Keratinocyte (primary cell): ENCODE results near the gene MIA. TPM values are rescaled to one million over a fixed set of nuclear protein-coding genes. Genes with fewer than 3 reads are reported as not detected.

Experiments
- DNase-seq: peaks from one replicate; pipeline ENCODE4 v3.0.0-alpha.2; 2011; ENCODE audit warnings: low read depth, missing footprints, low spot score
- FAIRE-seq: peaks from 2 replicates; lab custom pipeline; 2011; peaks lifted over from hg19 to GRCh38; lab: Jason Lieb, UNC
- H2AFZ ChIP-seq: 2 replicates; pipeline ENCODE4 v1.6.0; 2012; ENCODE audit warnings: low read length, control low read depth, inconsistent platforms; ENCODE audit not compliant: control insufficient read depth
- H3K27ac ChIP-seq: 2 replicates; pipeline ENCODE4 v1.5.1; 2011; ENCODE audit warnings: low read length; ENCODE audit not compliant: control insufficient read depth, insufficient read depth
- H3K27me3 ChIP-seq: 3 replicates; pipeline ENCODE4 v1.6.0; 2011; ENCODE audit warnings: low read length; ENCODE audit not compliant: control insufficient read depth, insufficient read depth; ENCODE audit errors: extremely low read depth
- H3K36me3 ChIP-seq, 2 experiments: 2 replicates in 1 of 2; 3 replicates in 1 of 2; pipeline ENCODE4 v1.5.1; 2011; ENCODE audit warnings: low read length in 2 of 2, mild to moderate bottlenecking in 1 of 2; ENCODE audit not compliant: control insufficient read depth in 2 of 2, insufficient read depth in 2 of 2; ENCODE audit errors: extremely low read depth in 1 of 2
- H3K4me1 ChIP-seq: 3 replicates; pipeline ENCODE4 v1.5.1; 2011; ENCODE audit warnings: low read length; ENCODE audit not compliant: control insufficient read depth, insufficient read depth; ENCODE audit errors: extremely low read depth
- H3K4me2 ChIP-seq: 3 replicates; pipeline ENCODE4 v1.6.0; 2011; ENCODE audit warnings: low read depth, low read length; ENCODE audit not compliant: control insufficient read depth, insufficient read depth; ENCODE audit errors: extremely low read depth
- H3K4me3 ChIP-seq, 3 experiments: fragments of 200-600 bp in 1 of 3; sonication (generic) in 1 of 3; 2 replicates in 2 of 3; 3 replicates in 1 of 3; pipeline ENCODE4 v1.5.1; 2011 to 2016; ENCODE audit warnings: low read length in 3 of 3, mild to moderate bottlenecking in 3 of 3, control low read depth in 2 of 3, inconsistent platforms in 1 of 3, low read depth in 1 of 3, mixed read lengths in 1 of 3, mixed run types in 1 of 3, moderate library complexity in 1 of 3; ENCODE audit not compliant: control insufficient read depth in 2 of 3, insufficient read depth in 2 of 3; ENCODE audit errors: extremely low read depth in 1 of 3
- H3K79me2 ChIP-seq: 2 replicates; pipeline ENCODE4 v1.6.0; 2012; ENCODE audit warnings: low read length; ENCODE audit not compliant: control insufficient read depth, insufficient read depth
- H3K9ac ChIP-seq: 3 replicates; pipeline ENCODE4 v1.6.0; 2011; ENCODE audit warnings: low read length; ENCODE audit not compliant: control insufficient read depth, insufficient read depth; ENCODE audit errors: extremely low read depth
- H3K9me1 ChIP-seq: 3 replicates; pipeline ENCODE4 v1.6.0; 2011; ENCODE audit warnings: low read length; ENCODE audit not compliant: control insufficient read depth, insufficient read depth; ENCODE audit errors: extremely low read depth
- H3K9me3 ChIP-seq: 2 replicates; pipeline ENCODE4 v1.5.1; 2012; ENCODE audit warnings: low read depth, low read length; ENCODE audit not compliant: control insufficient read depth
- H4K20me1 ChIP-seq: 3 replicates; pipeline ENCODE4 v1.6.0; 2011; ENCODE audit warnings: low read length; ENCODE audit not compliant: control insufficient read depth, insufficient read depth; ENCODE audit errors: extremely low read depth
- EZH2 ChIP-seq: IDR thresholded peaks from one replicate; pipeline ENCODE4 v1.6.1; 2012; ENCODE audit warnings: inconsistent platforms, mild to moderate bottlenecking, low read length, moderate library complexity
- dilution Hi-C: fragments of 300-500 bp; cut with MboI; formaldehyde crosslinking; loops from one replicate; pipeline ENCODE4 v1.7.0; 2020; ENCODE audit warnings: low sequenced_read_pairs; ENCODE audit not compliant: extremely low pct_ligation_motif_present
- polyA plus RNA-seq, 5 experiments: library from polyadenylated mRNA; depleted of rRNA in 3 of 5; stranded (reverse) in 3 of 5; stranded (forward) in 1 of 5; unstranded in 1 of 5; fragments of >200 nt; gene quantifications; 1 replicate in 1 of 5; 2 replicates in 3 of 5; 3 replicates in 1 of 5; pipeline versions ENCODE4 v1.2.1 to v1.2.3, GENCODE V29; 2011 to 2012; ENCODE audit warnings: missing spikeins in 2 of 5, low read depth in 1 of 5, low replicate concordance in 1 of 5
- TF ChIP-seq, protein P1 (sequence below), 3 experiments: IDR thresholded peaks in 1 of 3; conservative IDR thresholded peaks in 1 of 3; optimal IDR thresholded peaks in 1 of 3; 2 replicates in 2 of 3; 3 replicates in 1 of 3; pipeline versions ENCODE3 to v1.5.1; 2011; ENCODE audit warnings: low read length in 3 of 3, mild to moderate bottlenecking in 3 of 3, moderate library complexity in 2 of 3, control low read depth in 1 of 3, inconsistent platforms in 1 of 3; ENCODE audit not compliant: insufficient read depth in 2 of 3; ENCODE audit errors: extremely low read depth in 1 of 3

MIA gene
- polyA plus RNA-seq, 1 donor (not counting 4 experiments of a cell fraction or from before 2014, with no cell fraction given), result 3.4 TPM

DNA sequence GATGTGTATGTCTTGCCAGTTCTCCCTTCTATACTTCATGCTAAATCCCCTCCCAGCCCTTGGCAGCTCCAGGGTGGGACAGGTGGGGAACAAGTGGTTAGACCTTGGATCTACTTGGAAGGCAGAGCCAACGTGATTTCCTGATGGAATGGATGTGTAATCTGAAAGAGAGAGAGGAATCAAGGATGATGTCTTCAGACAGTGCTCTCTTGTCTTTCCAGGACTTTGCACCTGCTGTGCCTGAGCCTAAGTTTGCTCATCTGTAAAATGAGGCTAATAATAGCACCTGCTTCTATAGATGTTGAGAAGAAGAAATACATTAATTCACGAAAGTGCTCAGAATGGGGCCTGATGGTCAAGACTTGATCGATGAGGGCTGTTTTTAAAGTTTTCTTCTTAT, 16.7 kb downstream of the MIA start:
- TF ChIP-seq, protein P1, sequence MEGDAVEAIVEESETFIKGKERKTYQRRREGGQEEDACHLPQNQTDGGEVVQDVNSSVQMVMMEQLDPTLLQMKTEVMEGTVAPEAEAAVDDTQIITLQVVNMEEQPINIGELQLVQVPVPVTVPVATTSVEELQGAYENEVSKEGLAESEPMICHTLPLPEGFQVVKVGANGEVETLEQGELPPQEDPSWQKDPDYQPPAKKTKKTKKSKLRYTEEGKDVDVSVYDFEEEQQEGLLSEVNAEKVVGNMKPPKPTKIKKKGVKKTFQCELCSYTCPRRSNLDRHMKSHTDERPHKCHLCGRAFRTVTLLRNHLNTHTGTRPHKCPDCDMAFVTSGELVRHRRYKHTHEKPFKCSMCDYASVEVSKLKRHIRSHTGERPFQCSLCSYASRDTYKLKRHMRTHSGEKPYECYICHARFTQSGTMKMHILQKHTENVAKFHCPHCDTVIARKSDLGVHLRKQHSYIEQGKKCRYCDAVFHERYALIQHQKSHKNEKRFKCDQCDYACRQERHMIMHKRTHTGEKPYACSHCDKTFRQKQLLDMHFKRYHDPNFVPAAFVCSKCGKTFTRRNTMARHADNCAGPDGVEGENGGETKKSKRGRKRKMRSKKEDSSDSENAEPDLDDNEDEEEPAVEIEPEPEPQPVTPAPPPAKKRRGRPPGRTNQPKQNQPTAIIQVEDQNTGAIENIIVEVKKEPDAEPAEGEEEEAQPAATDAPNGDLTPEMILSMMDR (optimal IDR thresholded peaks at IDR 0.05 in 1 of 3, IDR thresholded peaks at IDR 0.05 in 1 of 3, conservative IDR thresholded peaks at IDR 0.05 in 1 of 3; ENCODE audit: extremely low read depth in 1 of 3, insufficient read depth in 2 of 3, low read length in 3 of 3), result no peak
- no peak for TF ChIP-seq EZH2
- H3K4me1 ChIP-seq, result no peaks in the 10 kb centered on the region
- peaks cover 0 to 2% of the 10 kb centered on the region in 2 experiments for H3K36me3 ChIP-seq
- no peak overlapping the region for H3K9ac ChIP-seq
- H3K27me3 ChIP-seq, result no peaks in the 10 kb centered on the region
- no peaks in the 10 kb centered on the region for H3K9me3 ChIP-seq
- DNase-seq, result no peak
- no peaks in the 10 kb centered on the region for H3K9me1 ChIP-seq
- no peaks in the 10 kb centered on the region for H4K20me1 ChIP-seq
- dilution Hi-C loops, result no loop called here
- no peak overlapping the region for H3K4me2 ChIP-seq
- no peak overlapping the region for H2AFZ ChIP-seq
- no peaks in the 10 kb centered on the region for H3K79me2 ChIP-seq
- no peak for FAIRE-seq
- H3K4me3 ChIP-seq, result no peak overlapping the region
- H3K27ac ChIP-seq, result no peak overlapping the region

DNA sequence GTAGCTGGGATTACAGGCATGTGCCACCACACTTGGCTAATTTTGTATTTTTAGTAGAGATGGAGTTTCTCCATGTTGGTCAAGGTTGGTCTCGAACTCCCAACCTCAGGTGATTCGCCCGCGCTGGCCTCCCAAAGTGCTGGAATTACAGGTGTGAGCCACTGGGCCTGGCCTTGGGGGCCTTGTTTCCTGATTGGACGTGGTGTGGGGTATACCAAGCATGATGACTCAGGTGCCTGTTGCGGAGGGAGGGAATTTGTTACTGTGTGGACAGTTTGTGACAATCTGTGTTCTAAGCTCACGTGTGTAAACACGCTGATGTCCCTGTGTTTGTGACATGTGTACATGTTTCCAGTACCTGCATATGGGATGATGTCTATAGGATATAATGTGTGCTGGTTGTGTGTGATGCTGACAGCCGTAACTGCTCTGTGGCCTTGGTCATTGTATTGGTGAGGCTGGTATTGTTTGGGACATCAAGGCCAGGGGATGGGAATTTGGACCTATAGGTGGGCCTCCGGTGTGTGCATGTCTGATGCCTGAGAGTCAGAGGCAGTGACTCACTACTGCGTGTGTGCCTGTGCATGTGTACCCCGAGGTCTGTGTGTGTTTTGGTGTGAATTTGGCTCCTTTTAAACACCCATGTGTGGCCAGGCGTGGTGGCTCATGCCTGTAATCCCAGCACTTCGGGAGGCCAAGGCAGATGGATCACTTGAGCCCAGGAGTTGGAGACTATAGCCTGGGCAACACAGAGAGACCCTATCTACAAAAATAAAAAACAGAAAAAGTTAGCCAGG, 22.0 kb downstream of the MIA start:
- H3K4me3 ChIP-seq, result no peak overlapping the region
- no peak overlapping the region for H3K9ac ChIP-seq
- dilution Hi-C loops, result no loop called here
- no peak for TF ChIP-seq EZH2
- TF ChIP-seq, protein P1 (optimal IDR thresholded peaks at IDR 0.05 in 1 of 3, IDR thresholded peaks at IDR 0.05 in 1 of 3, conservative IDR thresholded peaks at IDR 0.05 in 1 of 3; ENCODE audit: extremely low read depth in 1 of 3, insufficient read depth in 2 of 3, low read length in 3 of 3), result no peak
- H3K9me1 ChIP-seq, result peaks cover 6% of the 10 kb centered on the region
- DNase-seq (no peak), FAIRE-seq (peak; percentile 23)
- no peak overlapping the region for H3K4me2 ChIP-seq
- no peaks in the 10 kb centered on the region for H3K9me3 ChIP-seq
- H3K27me3 ChIP-seq, result no peaks in the 10 kb centered on the region
- peaks cover 14 to 22% of the 10 kb centered on the region in 2 experiments for H3K36me3 ChIP-seq
- H2AFZ ChIP-seq, result no peak overlapping the region
- no peak overlapping the region for H3K27ac ChIP-seq
- peaks cover 29% of the 10 kb centered on the region for H3K79me2 ChIP-seq
- H4K20me1 ChIP-seq, result peaks cover 6% of the 10 kb centered on the region
- peaks cover 27% of the 10 kb centered on the region for H3K4me1 ChIP-seq
